Endometrial microvascular endothelial cells (primary cell): ENCODE data around the gene KLHL6. TPM values are rescaled to one million over a fixed set of nuclear protein-coding genes. Genes with fewer than 3 reads are reported as not detected.

Source experiments
- in situ Hi-C: cut with HindIII; loops from 2 replicates; pipeline ENCODE4 v1.10.0; 2017; ENCODE audit warnings: low sequenced_read_pairs, low pct_unique_long_range_greater_than_20kb; ENCODE audit errors: inconsistent ontology term
- total RNA-seq: library from RNA; depleted of rRNA; stranded (reverse); fragments of >200 nt; gene quantifications from one replicate; pipeline ENCODE4 v1.2.3, GENCODE V29; 2015; ENCODE audit errors: inconsistent ontology term

Gene KLHL6, protein sequence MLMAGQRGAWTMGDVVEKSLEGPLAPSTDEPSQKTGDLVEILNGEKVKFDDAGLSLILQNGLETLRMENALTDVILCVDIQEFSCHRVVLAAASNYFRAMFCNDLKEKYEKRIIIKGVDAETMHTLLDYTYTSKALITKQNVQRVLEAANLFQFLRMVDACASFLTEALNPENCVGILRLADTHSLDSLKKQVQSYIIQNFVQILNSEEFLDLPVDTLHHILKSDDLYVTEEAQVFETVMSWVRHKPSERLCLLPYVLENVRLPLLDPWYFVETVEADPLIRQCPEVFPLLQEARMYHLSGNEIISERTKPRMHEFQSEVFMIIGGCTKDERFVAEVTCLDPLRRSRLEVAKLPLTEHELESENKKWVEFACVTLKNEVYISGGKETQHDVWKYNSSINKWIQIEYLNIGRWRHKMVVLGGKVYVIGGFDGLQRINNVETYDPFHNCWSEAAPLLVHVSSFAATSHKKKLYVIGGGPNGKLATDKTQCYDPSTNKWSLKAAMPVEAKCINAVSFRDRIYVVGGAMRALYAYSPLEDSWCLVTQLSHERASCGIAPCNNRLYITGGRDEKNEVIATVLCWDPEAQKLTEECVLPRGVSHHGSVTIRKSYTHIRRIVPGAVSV
- 6.5 TPM for total RNA-seq

DNA sequence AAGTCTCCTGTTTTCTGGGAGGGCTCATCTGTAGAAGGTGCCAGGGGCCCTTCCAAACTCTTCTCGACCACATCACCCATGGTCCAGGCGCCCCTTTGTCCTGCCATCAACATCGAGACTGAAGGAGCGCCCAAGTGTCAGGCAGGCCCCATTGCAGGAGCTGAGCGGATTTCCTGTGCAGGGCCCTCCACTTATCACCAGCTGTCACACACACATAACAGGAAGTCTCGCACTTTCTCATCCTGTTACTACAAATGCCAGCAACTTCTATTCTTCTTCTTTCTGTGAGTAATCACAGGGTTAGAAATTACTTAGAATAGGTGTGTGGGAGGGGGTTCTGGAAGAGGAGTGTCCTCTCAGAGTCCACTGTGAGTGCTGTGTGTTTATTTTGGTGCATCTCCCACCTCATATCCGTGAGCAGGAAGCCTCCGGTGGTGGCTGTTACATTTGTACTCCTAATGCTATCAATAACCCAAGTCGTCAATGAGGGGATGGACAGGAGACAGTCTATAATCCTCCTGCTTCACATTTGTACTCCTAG lies at the start of gene KLHL6:
Gene KLHL6, minus strand, starts transcription at position 166 of the 541 bp plus-strand sequence. Its CDS starts 53 bp downstream, at position 113.
- in situ Hi-C loops: no loop called here

DNA sequence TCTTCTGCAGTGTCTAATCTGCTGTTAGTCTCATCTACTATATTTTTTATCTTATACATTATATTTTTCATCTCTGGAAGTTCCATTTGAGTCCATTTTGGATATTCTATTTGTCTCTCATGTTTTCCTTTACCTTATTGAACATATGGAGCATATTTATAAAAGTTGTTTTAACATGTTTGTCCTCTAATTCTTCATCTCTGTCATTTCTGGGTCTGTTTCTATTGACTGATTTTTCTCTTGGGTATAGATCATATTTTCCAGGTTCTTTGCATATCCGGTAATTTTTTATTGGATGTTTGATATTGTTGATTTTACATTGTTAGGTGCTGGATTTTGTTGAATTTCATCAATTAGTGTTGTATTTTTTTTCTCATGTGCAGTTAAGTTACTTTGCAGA lies 42.5 kb upstream of the KLHL6 start:
- in situ Hi-C loops: no loop called here

DNA sequence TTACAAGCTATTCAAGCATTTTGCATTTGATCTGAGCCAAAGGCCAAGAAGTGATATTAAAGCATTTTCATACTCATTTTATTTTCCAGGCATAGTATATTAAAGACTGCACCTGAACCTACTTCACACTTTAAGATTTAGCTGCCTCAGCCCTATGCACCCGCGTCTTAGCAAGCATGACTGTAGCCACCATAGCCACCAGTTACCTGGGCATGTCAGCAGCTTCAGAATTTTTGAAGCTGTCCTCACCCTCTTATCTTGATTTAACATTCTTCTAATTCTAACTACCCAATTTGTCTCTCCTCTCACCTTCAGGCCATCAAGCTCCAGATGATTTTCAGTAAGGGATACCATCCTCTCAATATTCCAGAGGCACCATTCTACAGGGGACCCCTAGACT lies 39.1 kb upstream of the KLHL6 start:
- in situ Hi-C loops: no loop called here

DNA sequence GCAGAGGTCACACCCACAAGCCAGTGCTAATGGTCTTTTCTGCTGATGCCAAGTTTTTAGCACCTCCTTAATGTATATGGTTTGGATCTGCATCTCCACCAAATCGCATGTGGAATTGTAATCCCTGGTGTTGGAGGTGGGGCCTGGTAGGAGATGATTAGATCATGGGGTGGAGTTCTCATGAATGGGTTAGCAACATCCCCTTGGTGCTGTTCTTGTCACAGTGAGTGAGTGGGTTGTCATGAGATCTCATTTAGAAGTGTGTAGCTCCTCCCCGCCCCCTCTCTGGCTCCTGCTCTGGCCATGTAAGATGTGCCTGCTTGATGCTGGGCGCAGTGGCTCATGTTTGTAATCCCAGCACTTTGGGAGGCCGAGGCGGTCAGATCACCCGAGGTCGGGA lies 37.3 kb upstream of the KLHL6 start:
- in situ Hi-C loops: no loop called here

DNA sequence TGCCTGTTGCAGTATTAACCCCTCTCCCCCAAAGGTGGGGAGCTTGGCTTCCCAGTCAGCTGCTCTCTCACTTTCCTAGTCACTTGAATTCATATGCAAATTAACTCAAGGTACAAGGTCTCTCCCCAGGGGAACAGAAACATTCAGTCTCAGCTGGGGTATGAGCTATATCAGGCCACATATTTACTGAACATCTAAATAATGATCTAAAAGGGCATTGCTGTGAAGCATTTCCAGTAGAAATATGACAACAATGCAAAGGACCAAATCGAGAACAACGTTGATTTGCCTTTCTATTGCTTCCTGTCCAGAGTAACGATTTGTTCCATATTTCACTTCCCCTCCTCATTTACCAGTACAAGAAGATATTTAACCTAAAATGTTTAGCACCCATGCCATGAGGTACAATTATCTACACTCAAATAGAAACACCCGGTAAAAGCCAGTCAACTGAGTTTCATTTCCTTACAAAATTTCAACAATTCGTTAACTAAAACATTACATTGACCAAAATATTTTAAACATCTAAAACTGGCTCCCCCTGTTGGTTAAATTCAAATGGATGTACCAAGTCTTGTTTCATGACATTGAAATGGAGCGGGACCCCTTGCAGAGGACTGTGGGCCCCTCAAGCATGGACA lies 36.5 kb upstream of the KLHL6 start:
- in situ Hi-C loops: no loop called here

DNA sequence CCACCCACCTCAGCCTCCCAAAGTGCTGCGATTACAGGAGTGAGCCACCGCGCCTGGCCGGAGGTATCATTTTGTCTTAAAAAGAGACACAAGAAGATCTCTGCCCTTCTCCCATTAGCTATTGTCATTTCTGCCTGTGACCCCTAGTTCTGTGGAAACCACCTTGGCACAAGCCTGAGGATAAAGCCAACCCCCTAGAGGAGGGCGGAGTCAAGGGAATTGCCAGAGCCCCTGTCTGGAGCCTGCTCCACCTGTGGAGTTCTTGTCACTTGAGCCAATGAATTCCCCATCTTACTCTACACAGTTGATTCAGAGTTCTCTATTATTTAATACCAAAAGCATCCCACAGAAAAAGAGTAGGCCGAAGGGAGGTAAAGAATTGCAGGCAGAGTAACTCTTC lies 34.9 kb upstream of the KLHL6 start:
- in situ Hi-C loops: no loop called here

DNA sequence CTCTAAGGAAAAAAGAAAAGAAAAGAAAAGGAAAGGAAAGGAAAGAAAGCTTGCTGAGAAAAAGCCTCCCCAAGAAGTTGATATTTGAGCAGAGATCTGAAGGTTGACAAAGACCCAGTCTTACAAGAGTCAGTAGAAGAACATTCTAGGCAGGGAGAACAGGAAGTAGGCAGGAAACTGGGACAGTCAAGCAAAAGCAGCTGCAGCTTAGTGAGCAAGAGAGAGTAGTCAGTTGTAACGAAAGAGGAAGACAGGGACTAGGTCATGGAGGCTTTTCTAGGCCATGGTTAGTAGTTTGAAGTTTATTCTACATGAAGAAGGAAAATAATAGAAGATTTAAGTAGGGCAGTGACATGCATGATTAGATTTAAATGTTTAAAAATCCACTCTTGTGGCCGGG lies 31.8 kb upstream of the KLHL6 start:
- in situ Hi-C loops: no loop called here

DNA sequence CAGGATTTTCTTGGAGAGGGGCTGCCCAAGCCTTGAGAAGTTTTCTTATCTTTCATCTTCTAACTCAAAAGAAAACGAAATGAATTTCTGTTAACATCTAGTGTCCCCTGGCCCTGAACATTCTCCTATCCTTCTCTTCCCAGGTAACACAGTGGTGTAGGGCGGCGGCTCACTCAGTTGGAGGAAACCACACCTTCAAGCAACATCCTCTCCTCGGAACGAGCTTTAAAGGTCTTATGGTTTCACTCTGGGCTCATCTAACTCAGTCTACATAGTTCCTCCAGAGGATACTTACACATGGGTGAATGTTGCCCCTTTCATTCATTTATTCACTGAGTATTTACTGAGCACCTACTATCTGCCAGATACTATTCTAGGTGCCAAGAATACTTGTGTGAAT lies 31.0 kb upstream of the KLHL6 start:
- in situ Hi-C loops: no loop called here

DNA sequence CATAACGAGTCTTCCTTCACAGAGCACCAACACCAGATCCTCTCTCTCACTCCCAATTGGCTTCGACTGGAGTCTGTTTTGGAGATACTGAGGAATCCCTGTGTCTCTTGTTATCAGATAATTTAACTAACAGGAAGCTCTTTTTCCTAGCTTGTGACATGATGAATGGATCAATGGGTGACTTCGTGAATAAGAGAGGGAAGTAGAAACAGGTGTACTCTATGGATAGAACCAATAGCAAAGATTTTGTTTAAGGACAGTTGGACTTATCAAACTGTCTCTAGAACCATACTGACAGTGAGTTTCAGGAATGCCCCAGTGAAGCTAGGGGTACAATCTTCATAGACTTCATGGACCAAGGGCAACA lies 29.4 kb upstream of the KLHL6 start:
- in situ Hi-C loops: no loop called here

DNA sequence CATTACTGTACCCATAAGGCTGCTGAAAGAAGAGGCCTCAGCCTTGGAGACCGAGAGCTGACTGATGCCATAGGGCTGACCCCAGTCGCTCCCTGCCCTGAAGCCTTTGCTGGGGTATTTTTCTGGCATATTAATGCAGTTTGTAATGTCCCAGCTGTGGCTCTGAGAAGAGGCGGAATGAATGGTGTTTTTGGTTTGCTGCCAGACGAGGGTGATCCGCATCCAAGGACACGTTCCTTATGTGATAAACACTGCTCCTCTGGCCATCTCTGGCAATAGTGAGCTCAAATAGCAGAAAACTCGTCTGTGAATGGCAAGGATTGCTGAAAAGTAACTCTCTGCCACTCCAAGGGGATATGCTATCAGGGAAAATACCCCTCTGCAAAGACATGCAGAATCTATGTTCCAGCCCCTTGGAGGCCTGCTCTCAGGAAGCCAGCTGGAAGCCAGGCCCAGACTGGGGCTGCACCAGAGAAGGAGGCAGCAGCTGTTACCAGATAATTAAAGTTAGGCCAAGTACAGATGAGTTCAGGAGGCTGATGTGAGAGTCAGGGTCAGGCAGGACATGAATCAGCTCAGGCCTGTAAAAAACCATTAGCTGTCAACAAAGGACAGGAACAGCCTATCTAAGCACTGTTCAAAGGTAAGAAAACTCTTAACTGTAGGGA lies 28.9 kb upstream of the KLHL6 start:
- in situ Hi-C loops: no loop called here

DNA sequence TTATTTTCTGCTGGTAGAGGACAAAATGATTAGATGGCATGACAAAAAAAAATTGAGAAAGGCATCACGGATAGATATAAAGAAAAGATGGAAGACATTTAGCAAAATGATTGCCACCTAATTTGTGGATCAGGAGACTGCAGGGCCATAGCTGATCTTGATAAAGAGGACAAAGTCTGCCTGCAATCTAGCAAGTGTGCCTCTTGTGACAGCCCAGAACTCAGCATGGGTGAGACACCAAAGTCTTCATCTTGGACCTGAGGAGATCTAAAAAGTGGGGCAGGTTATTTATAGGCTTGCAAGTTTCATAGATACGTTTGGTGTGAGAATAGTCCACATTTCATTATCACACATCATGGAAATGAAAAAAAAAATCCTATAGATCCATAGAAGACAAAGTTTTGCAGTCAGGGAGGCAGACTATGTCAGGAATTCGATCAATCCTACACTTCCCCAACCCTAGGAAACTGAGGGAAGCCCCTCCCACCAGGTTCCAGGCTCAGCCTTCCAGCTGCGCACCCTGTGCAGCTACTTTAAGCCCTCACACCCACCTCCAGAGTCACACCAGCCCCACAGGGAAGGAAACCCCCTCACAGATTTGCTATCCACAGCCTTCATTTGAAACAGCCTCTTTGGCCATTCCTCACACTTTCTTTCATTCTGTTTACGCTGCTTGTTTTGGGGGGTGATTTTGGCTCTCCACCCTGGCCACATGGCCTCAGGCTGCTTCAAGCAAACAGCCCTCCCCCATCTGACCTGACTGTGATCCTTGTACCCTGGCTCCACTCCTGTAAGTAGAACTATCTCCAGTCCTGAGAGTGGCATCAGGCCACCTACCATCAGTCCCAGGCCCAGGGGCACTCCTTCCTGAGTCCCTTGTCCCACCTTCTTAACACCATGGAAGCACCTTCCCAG lies 28.1 kb upstream of the KLHL6 start:
- in situ Hi-C loops: no loop called here

DNA sequence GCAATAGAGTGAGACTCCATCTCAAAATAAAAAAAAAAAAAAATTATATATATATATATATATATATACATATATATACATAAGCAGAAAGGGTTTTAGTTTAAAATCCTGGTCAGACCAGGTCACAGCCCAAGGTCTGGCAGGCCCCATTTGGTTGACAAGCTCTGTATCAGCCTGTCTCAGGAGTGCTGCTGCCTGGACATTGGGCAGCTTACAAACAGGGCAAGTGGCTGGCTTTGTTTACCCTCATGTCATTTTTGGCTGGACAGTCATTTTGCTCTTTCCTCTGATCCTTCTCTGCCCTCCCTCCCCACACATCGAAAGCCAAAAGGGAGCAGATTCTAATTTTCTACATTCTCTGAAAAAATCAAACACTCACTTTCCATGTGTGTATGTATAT lies 26.7 kb upstream of the KLHL6 start:
- in situ Hi-C loops: no loop called here

DNA sequence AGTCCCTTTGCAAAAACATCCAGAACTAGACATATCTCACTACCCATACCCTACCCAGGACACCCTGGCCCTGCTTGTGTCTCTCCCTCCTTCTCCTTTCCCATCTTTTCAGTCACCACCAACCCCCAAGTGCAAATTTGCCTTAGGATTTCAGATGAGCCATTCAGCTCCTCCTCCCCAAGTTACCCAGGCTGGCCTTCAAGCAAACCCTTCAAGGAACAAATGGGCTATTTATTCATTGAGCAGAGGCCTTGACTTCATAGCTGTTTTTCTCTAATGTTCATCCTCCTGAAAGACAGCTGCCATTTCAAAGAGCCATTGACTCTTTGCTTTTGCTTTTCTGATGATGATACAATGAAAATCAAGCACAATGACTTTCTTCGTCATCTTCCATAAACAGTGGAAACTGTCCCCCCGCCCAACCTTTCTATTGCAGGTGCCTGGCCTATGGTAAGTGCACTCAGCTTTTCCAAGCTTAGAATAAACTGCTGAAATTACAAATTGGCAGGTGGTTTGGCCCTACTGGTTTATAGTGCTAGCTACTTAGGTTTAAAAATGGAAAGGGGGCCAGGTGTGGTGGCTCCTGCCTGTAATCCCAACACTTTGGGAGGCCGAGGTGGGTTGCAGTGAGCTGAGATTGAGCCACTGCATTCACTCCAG lies 26.1 kb upstream of the KLHL6 start:
- in situ Hi-C loops: no loop called here

DNA sequence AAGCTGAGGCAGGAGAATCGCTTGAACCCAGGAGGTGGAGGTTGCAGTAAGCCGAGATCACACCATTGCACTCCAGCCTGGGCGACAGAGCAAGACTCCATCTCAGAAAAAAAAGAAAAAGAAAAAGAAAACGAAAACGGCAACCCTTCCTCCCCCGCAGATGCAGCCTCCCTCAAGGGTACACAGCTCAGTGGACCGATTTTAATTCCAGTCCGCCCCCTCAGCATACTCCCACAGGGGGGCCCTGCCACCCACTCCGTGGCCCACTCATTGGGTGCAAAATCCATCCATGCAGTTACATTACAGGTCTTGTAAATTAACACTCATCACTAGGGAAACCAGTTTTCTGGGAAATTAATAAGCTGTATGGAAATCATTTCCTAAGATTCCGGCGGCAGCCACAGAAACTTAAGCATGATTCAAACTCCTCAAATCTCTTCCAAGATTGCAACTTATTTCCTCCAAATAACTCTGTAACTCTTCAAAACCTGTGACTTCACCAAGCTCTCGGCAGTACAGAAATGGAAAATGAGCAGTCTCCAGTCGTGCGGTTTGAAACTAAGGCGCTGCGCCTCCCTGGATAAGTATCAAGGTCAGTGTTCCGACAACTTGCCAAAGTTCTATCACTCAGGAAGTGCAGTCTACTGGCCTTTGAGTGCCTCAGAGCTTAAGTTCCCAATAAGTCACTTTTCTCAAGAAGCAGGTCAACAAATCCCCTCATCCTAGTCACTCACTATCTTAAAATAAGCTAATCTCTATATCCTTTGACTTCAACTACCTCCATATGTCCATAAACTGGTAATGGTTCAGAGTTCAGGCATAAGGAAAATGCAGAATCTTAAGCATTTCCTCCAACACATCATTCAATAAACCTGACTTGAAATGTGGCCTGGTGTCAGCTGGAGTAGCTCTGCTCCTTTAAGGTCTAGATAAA lies 24.7 kb upstream of the KLHL6 start:
- in situ Hi-C loops: no loop called here

DNA sequence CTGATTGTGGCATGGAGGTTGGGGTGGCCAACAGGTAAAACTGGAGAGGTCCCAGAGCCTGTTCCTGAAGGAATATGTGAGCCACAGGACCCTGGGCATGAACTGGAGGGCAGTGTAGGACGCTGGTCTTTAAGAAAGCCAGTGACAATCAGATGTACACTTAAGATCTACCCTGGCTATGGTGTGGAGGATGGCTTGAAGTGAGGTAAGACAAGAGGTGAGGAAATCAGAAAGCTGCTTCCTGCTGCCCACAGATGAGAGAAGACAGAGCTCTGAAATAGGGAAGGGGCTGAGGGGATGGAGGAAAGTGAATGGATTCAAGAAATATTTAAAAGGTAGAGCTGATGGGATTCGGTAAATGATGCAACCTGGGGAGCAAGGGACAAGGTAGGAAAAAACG lies 22.7 kb upstream of the KLHL6 start:
- in situ Hi-C loops: no loop called here

DNA sequence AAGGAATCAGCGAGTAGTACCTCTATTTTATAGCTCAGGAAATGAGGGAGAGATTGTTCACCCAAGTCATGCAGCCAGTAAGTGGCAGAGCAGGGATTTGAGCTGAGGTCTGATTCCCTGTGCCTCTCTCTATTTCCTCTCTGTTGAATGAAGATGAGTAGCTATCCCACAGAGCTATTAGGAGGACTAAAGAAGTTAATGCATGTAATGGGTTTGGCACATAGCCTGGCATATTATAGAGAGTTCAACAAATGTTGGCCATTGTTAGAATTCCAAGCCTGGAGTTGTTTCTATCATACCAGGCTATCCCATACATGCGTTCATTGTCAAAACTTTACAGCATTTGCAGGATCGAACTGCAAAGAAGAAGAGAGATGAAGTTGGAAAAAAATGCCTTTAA lies 21.8 kb upstream of the KLHL6 start:
- in situ Hi-C loops: no loop called here

DNA sequence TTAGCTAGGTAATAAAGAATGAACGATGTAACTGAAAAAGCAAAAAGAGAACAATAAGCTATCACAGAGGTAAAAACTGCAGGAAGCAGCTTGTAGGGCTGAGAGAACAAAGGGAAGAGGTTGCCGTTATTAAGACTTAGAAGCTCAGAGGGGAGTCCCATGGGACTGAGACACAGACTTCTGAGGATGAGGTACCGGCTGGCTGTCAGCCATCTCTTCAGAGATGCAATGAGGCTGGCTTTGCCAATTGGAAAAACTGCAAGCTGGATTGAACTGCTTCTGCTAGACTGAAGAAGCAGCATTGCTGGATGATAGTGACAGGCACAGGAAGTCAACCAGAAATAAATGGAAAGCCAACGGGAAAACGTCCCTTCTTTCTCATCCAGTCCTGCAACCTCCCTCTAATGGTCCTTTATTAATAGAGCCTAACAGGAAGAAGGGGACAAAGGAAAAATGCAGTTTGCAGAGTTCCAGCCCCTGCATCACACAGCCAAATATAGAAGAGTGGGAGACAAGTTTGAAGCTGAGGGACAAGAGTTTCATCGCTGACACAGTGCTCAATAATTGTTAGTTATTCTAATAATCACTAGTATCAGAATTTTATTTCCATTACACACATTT lies 21.1 kb upstream of the KLHL6 start:
- in situ Hi-C loops: no loop called here
